ENCODE data around the gene PTPN18.
A peak's percentile ranks its signal among the peaks of the same experiment; 100 is the strongest.

Gene PTPN18

DNA sequence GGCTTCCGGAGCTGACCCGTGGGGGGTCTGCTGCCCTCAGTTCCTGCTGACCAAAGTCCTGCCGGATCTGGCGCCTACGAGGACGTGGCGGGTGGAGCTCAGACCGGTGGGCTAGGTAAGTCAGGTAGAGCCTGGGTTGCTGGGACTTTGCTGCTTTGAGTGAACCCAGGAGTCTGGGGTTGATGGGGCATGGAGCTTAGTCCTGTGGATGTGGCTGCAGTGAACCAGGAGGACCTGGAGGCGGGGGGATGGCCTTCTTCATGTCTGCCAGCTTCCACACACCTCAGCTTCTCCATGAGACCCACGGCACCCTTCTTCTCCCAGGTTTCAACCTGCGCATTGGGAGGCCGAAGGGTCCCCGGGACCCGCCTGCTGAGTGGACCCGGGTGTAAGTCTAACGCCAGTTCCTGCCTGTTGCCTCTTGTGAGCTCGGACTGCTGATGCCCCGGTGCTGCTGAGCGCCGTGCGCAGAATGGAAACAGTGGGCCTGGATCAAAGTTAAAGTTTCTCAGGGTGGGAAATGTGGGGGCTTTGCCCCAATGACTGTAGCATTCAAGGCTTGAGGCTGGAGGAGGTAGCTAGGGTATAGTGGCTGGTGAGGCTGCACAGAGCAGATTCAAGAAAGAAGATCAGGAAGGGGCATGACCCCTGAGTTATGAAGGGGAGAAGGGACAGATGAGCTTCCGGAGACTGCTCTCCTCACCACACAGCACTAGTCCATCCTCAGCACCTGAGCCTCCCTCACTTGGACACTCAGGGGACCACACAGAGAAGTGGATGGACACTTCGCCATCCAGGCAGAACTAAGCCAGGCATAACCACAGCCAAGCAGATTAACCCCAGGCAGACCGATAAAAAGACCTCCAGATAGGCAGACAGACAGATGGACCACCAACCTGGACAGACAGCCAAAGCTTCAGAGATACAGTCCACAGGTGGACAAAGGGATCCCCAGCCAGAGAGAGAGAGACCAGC lies 17.3 kb downstream of the PTPN18 start:
- TF ChIP-seq, protein P1, sequence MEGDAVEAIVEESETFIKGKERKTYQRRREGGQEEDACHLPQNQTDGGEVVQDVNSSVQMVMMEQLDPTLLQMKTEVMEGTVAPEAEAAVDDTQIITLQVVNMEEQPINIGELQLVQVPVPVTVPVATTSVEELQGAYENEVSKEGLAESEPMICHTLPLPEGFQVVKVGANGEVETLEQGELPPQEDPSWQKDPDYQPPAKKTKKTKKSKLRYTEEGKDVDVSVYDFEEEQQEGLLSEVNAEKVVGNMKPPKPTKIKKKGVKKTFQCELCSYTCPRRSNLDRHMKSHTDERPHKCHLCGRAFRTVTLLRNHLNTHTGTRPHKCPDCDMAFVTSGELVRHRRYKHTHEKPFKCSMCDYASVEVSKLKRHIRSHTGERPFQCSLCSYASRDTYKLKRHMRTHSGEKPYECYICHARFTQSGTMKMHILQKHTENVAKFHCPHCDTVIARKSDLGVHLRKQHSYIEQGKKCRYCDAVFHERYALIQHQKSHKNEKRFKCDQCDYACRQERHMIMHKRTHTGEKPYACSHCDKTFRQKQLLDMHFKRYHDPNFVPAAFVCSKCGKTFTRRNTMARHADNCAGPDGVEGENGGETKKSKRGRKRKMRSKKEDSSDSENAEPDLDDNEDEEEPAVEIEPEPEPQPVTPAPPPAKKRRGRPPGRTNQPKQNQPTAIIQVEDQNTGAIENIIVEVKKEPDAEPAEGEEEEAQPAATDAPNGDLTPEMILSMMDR (conservative IDR thresholded peaks at IDR 0.05), result peak; percentile 52
- H3K27ac ChIP-seq, result peak overlapping the region; percentile 79

DNA sequence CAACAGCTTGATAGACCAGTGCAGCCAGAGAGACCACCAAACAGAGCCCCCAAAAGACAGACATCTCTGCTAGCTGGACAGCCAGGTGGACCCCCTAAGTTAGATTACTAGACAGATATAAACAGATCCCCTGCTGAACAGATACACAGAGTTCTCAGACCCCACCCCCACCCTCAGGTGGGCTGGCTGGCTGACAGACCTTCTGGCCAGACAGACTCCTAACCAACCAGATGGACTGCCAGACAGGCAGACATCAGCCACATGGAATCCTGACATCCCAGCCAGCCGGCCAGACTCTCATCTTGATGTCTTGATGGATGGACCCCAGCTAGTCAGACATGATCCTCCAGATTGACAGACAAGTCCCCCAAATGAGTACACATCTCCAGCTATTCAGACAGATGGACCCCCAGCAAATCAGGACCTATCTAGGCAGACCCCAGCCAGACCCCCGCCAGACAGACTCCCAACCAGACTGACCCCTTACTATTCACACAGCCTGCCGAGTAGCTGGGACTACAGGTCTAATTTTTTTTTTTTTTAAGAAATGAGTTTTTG lies 18.0 kb downstream of the PTPN18 start:
- TF ChIP-seq, protein P1 (conservative IDR thresholded peaks at IDR 0.05), result no peak
- no peak overlapping the region for H3K27ac ChIP-seq

DNA sequence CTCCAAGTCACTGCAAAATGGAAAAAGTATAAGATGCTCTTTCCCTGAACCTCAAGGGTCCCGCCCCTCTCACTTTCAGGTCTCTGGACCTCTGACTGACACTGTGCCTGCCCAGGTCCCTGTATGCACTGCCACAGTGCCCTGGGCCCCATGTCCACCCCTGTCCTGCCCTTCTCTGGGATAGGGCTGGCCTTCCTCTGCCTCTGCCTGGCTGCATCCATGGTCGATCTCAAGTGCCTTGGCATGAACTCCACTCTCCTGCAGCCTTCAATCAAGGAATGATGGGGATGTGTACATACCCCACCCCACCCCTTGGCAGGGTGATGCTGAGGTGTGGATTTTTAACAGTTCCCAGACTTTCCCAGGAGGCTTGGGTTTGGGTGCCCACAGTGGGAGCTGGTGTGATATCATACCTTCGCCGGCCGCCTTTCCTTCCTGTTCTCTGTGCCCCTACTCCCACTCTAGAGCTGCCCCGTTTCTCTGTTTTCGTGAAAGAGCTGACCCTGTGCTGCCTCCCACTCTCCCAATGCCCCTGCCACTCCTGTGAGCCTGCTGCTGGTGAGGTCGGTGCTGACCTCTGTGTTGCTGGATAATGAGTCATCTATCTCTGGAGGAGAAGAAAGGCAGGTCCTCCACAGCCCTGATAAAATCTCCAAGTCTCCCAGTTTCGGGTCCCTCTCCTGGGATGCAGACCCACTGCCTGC lies 18.9 kb downstream of the PTPN18 start:
- H3K27ac ChIP-seq, result no peak overlapping the region
- TF ChIP-seq, protein P1 (conservative IDR thresholded peaks at IDR 0.05), result no peak

DNA sequence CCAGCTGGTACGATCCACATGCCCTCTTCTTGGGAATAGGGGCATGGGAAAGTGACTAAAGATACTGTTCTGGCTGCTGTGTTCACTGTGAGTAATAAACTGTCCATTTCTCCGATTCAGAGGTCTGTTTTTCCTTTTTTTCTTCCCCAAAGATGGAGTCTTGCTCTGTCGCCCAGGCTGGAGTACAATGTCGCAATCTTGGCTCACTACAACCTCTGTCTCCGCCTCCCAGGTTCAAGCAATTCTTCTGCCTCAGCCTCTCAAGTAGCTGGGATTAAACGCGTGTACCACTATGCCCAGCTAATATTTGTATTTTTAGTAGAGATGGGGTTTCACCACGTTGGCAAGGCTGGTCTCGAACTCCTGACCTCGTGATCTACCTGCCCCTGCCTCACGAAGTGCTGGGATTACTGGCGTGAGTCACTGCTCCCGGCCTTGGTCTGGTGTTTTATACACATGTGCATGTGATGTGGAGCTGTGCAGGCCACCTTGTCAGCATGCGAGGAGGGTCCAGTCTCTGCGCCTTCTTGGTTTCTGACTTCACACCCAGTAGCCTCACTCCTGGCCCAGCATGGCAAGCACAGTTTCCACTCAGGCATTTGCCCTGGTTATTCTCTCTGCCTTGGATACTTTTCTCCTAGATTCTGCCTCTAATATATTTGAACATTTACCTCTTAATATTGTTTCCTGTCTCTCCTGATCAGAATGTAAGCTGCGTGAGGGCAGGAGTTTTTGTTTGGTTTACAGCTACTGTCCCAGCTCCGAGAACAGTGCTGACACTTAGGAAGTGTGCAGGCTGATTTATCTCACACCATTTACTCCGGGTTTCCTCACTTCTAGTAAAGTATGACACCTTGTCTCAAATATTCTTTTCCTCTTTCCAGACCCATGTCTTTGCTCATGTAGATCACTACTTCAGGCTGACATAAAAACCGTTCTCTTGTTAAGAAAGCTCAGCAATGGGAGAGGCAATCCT lies 19.7 kb downstream of the PTPN18 start:
- TF ChIP-seq, protein P1 (conservative IDR thresholded peaks at IDR 0.05), result no peak
- no peak overlapping the region for H3K27ac ChIP-seq

DNA sequence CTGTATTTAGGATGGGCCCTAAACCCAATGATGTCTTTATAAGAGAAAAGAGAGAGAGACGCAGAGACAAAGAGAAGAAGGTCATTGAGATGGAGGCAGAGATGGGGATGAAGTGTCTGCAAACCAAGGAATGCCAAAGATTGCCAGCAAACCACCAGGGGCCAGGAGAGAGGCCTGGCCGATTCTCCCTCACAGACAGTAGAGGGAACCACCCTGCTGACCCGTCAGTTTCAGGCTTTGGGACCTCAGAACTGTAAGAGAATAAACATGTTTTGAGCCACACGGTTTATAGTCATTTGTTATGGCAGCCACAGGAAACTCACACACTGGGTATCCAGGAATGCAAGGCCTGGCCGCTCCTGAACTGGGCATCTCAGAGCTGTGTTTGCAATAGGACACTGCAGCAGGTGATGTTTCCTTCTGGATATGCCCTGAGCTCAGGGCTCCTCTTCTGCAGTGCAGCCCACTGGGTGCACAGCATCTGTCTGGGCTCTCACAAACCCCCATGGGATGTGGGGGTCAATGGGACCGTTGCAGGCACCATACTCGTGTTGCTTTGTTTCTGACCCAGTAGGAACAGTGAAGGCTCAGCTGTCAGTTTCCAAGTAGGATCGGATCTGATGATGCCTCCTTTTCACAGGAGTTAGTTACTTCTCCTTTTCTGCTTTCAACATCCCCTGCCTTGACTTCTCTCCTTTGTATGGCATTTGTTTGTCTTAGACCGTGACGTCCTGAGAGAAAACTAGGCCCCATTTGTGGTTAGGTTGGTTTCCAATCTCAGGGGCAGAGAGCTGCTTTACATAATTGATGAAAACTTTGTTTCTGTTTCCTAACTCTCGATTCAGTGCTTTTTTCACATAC lies 20.8 kb downstream of the PTPN18 start:
- TF ChIP-seq, protein P1 (conservative IDR thresholded peaks at IDR 0.05), result peak; percentile 66
- H3K27ac ChIP-seq, result no peak overlapping the region

DNA sequence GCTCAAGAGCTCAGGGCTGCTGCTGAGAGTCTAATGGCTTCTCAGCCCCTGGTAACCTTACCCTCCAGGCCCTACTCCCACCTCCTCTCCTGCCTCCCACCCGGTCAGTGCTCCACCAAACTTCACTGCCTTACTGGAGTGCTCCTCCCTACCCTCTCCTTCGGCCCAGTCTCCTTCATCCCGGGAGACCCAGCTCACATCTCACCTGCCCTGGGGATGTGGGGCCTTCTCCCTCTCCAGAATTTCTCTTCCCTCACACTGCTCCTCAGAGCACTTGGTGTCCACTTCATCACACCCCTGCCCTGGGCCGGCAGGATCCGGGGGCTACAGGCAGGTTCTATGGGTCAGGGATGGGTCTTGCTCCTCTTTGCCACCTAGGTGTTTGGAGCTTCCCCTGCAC lies 21.6 kb downstream of the PTPN18 start:
- TF ChIP-seq, protein P1 (conservative IDR thresholded peaks at IDR 0.05), result no peak
- no peak overlapping the region for H3K27ac ChIP-seq

All from VCaP (cell line).